BJ (cell line): ENCODE measurements around the gene DIP2A. TPM values are rescaled to one million over a fixed set of nuclear protein-coding genes. Genes with fewer than 3 reads are reported as not detected.
A peak's percentile ranks its signal among the peaks of the same experiment; 100 is the strongest.

ENCODE experiments used
- CTCF ChIA-PET: fragments of 350-600 bp; formaldehyde crosslinking; extraction: SDS; loops from one replicate; lab custom pipeline; 2021; ENCODE audit warnings: antibody characterized with exemption, inconsistent platforms; lab: Yijun Ruan, JAX
- POLR2A ChIA-PET: fragments of 300-600 bp; sonication (Branson Sonifier 250); formaldehyde crosslinking; extraction: SDS; loops from one replicate; lab custom pipeline; 2021; ENCODE audit warnings: antibody characterized with exemption; lab: Charles Lee
- DNase-seq: peaks from one replicate; pipeline ENCODE4 v3.0.0-alpha.2; 2011; ENCODE audit warnings: low read depth
- H3K27me3 ChIP-seq: 2 replicates; pipeline ENCODE4 v1.6.0; 2011; ENCODE audit warnings: low read length; ENCODE audit not compliant: control insufficient read depth, insufficient read depth
- H3K36me3 ChIP-seq: 2 replicates; pipeline ENCODE4 v1.5.1; 2011; ENCODE audit warnings: low read length; ENCODE audit not compliant: control insufficient read depth, insufficient read depth
- H3K4me3 ChIP-seq: 2 replicates; pipeline ENCODE4 v1.5.1; 2011; ENCODE audit warnings: low read depth, mild to moderate bottlenecking, control low read depth, low read length
- polyA plus RNA-seq: library from polyadenylated mRNA; depleted of rRNA; stranded (reverse); fragments of >200 nt; gene quantifications from 2 replicates; pipeline ENCODE4 v1.2.3, GENCODE V29; 2011
- TF ChIP-seq, protein P1 (sequence below): IDR thresholded peaks from 2 replicates; pipeline ENCODE4 v1.5.1; 2011; ENCODE audit warnings: low read depth, mild to moderate bottlenecking, control low read depth, inconsistent platforms, low read length, moderate library complexity; ENCODE audit not compliant: insufficient read depth

The DIP2A gene
- polyA plus RNA-seq, 1 experiment = 18.7 TPM

DNA sequence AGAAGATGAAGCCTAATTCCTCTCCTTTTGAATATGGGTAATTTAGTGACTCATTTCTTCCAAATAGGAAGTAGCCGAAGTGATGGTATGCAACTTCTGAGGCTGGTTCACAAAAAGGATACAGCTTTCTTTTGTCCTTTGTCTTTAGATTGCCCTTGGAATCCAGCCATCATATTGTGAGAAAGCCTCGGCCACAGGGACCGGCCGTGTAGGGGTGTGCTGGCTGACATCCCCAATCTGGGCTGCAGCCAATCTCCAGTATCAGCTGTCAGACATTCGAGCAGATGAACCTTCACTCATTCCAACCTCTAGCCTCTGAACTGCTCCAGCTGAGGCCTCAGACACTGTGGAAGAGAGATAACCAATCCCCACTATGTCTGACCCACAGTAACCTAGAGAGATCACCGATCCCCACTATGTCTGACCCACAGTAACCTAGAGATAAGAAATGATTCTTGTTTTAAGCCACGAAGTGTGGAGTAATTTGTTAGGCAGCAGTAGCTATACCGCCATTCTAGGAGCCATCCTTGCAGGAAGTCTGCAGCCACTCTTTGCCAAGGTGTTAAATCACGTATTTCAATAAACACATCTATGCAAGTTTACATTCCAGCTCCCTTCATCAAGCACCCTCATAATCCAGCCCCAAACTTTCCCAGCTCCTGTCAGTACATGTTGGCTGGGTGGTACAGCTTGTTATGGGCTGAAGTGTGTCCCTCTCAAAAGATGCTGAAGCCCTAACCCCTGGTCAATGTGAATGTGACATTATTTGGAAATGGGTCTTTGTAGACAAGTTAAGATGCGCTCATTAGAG lies 2.9 kb upstream of the DIP2A start:
- DNase-seq = no peak
- no peaks in the 10 kb centered on the region for H3K36me3 ChIP-seq
- ChIA-PET CTCF (no interaction called here), POLR2A (no interaction called here)
- no peaks in the 10 kb centered on the region for H3K27me3 ChIP-seq
- H3K4me3 ChIP-seq = no peak overlapping the region
- TF ChIP-seq, protein P1, sequence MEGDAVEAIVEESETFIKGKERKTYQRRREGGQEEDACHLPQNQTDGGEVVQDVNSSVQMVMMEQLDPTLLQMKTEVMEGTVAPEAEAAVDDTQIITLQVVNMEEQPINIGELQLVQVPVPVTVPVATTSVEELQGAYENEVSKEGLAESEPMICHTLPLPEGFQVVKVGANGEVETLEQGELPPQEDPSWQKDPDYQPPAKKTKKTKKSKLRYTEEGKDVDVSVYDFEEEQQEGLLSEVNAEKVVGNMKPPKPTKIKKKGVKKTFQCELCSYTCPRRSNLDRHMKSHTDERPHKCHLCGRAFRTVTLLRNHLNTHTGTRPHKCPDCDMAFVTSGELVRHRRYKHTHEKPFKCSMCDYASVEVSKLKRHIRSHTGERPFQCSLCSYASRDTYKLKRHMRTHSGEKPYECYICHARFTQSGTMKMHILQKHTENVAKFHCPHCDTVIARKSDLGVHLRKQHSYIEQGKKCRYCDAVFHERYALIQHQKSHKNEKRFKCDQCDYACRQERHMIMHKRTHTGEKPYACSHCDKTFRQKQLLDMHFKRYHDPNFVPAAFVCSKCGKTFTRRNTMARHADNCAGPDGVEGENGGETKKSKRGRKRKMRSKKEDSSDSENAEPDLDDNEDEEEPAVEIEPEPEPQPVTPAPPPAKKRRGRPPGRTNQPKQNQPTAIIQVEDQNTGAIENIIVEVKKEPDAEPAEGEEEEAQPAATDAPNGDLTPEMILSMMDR = no peak

DNA sequence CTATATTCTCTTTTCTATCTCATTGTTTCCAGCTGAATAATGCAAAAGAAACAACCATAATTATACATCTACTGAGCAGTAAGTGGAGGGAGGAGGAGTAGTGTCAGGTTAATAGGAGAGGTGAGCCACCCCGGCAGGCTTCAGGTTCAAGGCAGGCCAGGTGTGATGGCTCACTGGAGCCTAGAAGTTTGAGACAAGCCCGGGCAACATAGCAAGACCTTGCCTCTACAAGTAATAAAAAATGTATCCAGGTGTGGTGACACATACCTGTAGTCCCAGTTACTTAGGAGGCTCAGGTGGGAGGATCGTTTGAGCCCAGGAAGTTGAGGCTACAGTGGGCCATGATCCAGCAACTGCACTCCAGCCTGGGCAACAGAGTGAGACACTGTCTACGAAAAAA lies 1.9 kb upstream of the DIP2A start:
- no peak overlapping the region for H3K4me3 ChIP-seq
- H3K27me3 ChIP-seq = no peaks in the 10 kb centered on the region
- TF ChIP-seq, protein P1 = no peak
- no peaks in the 10 kb centered on the region for H3K36me3 ChIP-seq
- ChIA-PET POLR2A (no interaction called here), CTCF (no interaction called here)
- DNase-seq = no peak

DNA sequence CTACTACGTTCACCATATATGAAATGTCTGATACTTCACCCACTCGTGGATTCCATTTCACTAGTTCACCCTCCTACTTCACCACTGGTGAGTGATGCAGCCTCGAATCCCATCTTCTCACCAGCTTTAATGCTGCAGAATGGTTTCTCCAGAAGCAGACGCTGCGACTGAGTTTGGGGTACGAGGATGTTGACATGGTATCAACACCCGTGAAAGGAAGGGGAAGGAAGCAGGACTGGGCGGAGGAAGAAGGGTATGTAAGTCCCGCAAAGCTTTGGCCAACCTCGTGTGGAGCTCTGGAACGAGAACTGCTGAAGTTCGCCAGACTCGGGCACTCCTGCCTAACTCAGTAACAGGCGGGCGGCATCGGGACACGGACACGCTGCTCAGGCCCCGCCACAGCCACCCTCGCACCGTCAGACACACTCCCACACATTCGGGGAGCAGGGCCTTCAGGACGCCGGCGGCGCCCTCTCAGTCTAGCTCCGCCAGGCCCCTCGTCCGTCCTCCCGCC lies 833 bp upstream of the DIP2A start:
- CTCF ChIA-PET = no interaction called here

DNA sequence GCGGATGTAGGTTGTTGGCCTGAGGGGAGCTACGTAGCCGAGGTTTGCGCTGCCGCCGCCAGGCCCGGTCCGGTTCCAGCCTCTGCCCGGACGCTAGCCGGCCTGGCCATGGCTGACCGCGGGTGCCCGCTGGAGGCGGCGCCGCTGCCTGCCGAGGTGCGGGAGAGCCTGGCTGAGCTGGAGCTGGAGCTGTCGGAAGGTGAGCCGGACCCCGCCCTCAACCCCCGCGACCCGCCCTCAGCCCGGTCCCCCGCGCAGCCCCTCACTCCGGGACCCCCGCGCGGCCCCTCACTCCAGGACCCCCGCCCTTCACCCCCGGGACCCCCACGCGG lies 299 bp downstream of the DIP2A start:
- DNase-seq = no peak
- ChIA-PET POLR2A (interaction anchor here (0.8 kb wide), 1 partner anchor 9 kb away, joined by 3 read pairs; no protein-coding TSS in a partner anchor), CTCF (interaction anchor here (0.7 kb wide), 1 partner anchor 96 kb away, joined by 3 read pairs; no protein-coding TSS in a partner anchor)
- H3K36me3 ChIP-seq = no peaks in the 10 kb centered on the region; the same call in 1 of the 2 replicates
- TF ChIP-seq, protein P1 = no peak
- no peaks in the 10 kb centered on the region for H3K27me3 ChIP-seq
- peak overlapping the region; percentile 87 for H3K4me3 ChIP-seq

More for the DNA sequence above, 833 bp upstream of the DIP2A start:
- Histone ChIP-seq H3K36me3 (no peaks in the 10 kb centered on the region; the same call in 1 of the 2 replicates), H3K4me3 (peak overlapping the region; percentile 60), H3K27me3 (no peaks in the 10 kb centered on the region)
- TF ChIP-seq, protein P1 = no peak
- POLR2A ChIA-PET = interaction anchor here (0.6 kb wide), 1 partner anchor 24 kb away, joined by 3 read pairs; no protein-coding TSS in a partner anchor
- DNase-seq = no peak

DNA sequence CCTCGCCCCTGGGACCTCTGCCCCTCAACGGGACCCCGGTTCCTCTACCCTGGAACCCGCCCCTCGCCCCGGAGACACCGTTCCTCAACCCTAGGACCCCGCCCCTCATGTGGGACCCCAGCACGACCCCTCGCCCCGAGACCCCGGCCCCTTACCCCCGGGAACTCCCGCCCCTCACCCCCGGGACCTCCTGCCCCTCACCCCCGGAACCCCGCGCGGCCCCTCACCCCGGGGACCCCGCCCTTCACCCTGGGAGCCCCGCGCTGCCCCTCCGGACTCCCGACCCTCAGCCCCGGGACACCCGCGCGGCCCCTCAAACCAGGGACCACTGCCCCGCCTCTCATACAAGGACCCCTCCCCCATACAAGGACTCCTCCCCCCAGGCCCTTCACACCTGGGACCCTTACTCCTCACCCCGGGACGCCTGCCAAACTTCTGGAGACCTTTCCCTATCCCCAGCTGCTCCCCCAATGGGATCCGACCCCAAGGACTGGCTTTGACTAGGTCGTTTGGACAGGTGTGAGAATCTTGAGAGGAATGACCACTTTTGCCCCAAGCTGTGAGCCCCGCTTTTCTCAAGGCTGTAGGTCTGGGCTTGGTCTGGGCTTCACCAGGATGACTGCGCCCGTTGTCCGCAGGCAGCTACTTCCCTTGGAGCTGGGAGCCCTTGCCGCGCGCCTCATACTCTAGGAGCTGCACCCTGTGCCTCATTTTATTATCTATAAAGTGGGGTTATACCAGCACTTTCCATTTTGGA lies 843 bp downstream of the DIP2A start:
- Histone ChIP-seq H3K27me3 (no peaks in the 10 kb centered on the region), H3K4me3 (peak overlapping the region; percentile 87), H3K36me3 (no peaks in the 10 kb centered on the region; the same call in 1 of the 2 replicates)
- ChIA-PET POLR2A (interaction anchor here (0.6 to 0.8 kb wide), 2 partner anchors 8 to 9 kb away, joined by 3 read pairs; no protein-coding TSS in a partner anchor), CTCF (interaction anchor here (0.7 kb wide), 1 partner anchor 96 kb away, joined by 3 read pairs; no protein-coding TSS in a partner anchor)
- TF ChIP-seq, protein P1 = no peak
- no peak for DNase-seq
